Measurements from ENCODE around the gene LPGAT1. TPM values are rescaled to one million over a fixed set of nuclear protein-coding genes. Genes with fewer than 3 reads are reported as not detected.

Gene LPGAT1
- total and polyA plus RNA-seq, 2 of the 13 experiments (the other 11 are each of a cell fraction or from before 2014, with no cell fraction given) = 12.1 to 48.3 TPM

DNA sequence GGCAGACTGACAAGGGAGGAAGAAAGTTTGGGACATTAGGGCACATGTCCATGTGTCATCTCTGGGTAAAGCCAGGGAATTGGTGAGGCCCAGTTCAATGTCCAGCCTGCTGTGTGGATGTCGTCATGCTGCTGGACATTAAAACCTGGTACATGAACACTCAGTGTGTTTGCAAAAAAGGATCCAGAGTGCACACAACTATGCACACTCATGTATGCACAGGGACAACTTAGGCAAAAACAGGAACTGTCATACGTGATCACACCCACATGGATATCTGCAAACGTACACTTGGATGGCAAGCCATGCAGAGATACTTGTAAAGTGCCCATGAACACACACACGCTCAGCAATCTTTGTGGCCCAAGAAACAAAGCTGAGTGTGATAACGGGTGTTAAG is 107.3 kb downstream of the LPGAT1 start (continued):
- no peak for TF ChIP-seq ZBTB49 (CRISPR knock-in tag; IDR thresholded peaks at IDR 0.05; ENCODE audit: borderline replicate concordance)
- TF ChIP-seq ZKSCAN1 (IDR thresholded peaks at IDR 0.05; ENCODE audit: low read length) = no peak
- TF ChIP-seq FLYWCH1 (CRISPR knock-in tag; IDR thresholded peaks at IDR 0.05) = no peak
- TF ChIP-seq, protein P1, sequence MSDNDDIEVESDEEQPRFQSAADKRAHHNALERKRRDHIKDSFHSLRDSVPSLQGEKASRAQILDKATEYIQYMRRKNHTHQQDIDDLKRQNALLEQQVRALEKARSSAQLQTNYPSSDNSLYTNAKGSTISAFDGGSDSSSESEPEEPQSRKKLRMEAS (IDR thresholded peaks at IDR 0.05) = peak; percentile 47; the same call in 1 of the 2 replicates
- TF ChIP-seq ZBTB40 (IDR thresholded peaks at IDR 0.05) = no peak
- TF ChIP-seq ZBTB40 (CRISPR knock-in tag; IDR thresholded peaks at IDR 0.05) = peak; percentile 75
- TF ChIP-seq IKZF4 (CRISPR knock-in tag; IDR thresholded peaks at IDR 0.05; ENCODE audit: borderline replicate concordance, low read depth, not compliant biosample characterization) = no peak
- TF ChIP-seq HOXA7 (CRISPR knock-in tag; IDR thresholded peaks at IDR 0.05) = no peak
- no peak for TF ChIP-seq SAFB2 (CRISPR knock-in tag; IDR thresholded peaks at IDR 0.05; ENCODE audit: borderline replicate concordance, low read depth)
- no peak for TF ChIP-seq FOXC1 (CRISPR knock-in tag; IDR thresholded peaks at IDR 0.05; ENCODE audit: borderline replicate concordance)
- TF ChIP-seq KLF6 (CRISPR knock-in tag; IDR thresholded peaks at IDR 0.05) = no peak
- peak; percentile 30; the same call in 1 of the 2 replicates for TF ChIP-seq ZFY (CRISPR knock-in tag; IDR thresholded peaks at IDR 0.05)
- TF ChIP-seq TEAD2 (CRISPR knock-in tag; IDR thresholded peaks at IDR 0.05) = no peak
- no peak for TF ChIP-seq ZNF432 (CRISPR knock-in tag; IDR thresholded peaks at IDR 0.05; ENCODE audit: borderline replicate concordance)
- no peak for TF ChIP-seq ZNF329 (CRISPR knock-in tag; IDR thresholded peaks at IDR 0.05; ENCODE audit: low read depth)
- peak; percentile 34; the same call in 1 of the 2 replicates for TF ChIP-seq FOXJ3 (CRISPR knock-in tag; IDR thresholded peaks at IDR 0.05; ENCODE audit: borderline replicate concordance)
- TF ChIP-seq SOX6 (IDR thresholded peaks at IDR 0.05) = no peak
- TF ChIP-seq SOX6 (CRISPR knock-in tag; IDR thresholded peaks at IDR 0.05) = peak; percentile 73
- no peak for TF ChIP-seq KDM2A (CRISPR knock-in tag; IDR thresholded peaks at IDR 0.05; ENCODE audit: borderline replicate concordance, low read depth)
- no peak for TF ChIP-seq ZNF589 (CRISPR knock-in tag; conservative IDR thresholded peaks at IDR 0.05)

All from HepG2 (cell line).